NK-92 (cell line): Measurements from ENCODE around the gene CHRNB1.

ENCODE experiments used
- DNase-seq: peaks from one replicate; lab custom pipeline; 2025; ENCODE audit not compliant: unreplicated experiment; lab: John Stamatoyannopoulos, UW

CHRNB1 gene

GRCh38 chr17:7444682-7445618, at the start of gene CHRNB1:
Gene CHRNB1, plus strand, starts transcription at chr17:7445061. Its CDS starts 67 bp downstream, at chr17:7445128.
- DNase-seq: no peak

GRCh38 chr17:7396147-7396546, 48.7 kb upstream of the CHRNB1 start:
- no peak for DNase-seq

GRCh38 chr17:7398612-7399011, 46.2 kb upstream of the CHRNB1 start:
- no peak for DNase-seq

- DNase-seq: no peak
These were observed 41.7 kb upstream of the CHRNB1 start for GRCh38 chr17:7403043-7403726.

GRCh38 chr17:7403727-7403976, 41.2 kb upstream of the CHRNB1 start:
- DNase-seq: no peak

- peak; percentile 95 for DNase-seq
These were observed 40.7 kb upstream of the CHRNB1 start, which contains the start of gene TMEM256 for GRCh38 chr17:7403977-7404736. Gene TMEM256, minus strand, starts transcription at chr17:7404097. Its CDS starts 13 bp downstream, at chr17:7404084.

- no peak for DNase-seq
These were observed 40.0 kb upstream of the CHRNB1 start for GRCh38 chr17:7404737-7405349.

- no peak for DNase-seq
These were observed 39.3 kb upstream of the CHRNB1 start for GRCh38 chr17:7405350-7406234.

- no peak for DNase-seq
These were observed 38.5 kb upstream of the CHRNB1 start for GRCh38 chr17:7406235-7406825.

GRCh38 chr17:7407082-7407481, 37.8 kb upstream of the CHRNB1 start:
- no peak for DNase-seq

GRCh38 chr17:7407485-7408251, 37.2 kb upstream of the CHRNB1 start, which contains the start of gene NLGN2:
Gene NLGN2, plus strand, starts transcription at chr17:7407845. Its CDS starts 411 bp downstream, at chr17:7408256.
- no peak for DNase-seq

- DNase-seq: no peak
These were observed 36.6 kb upstream of the CHRNB1 start for GRCh38 chr17:7408252-7408727.

- DNase-seq: no peak
These were observed 36.0 kb upstream of the CHRNB1 start for GRCh38 chr17:7408863-7409262.

GRCh38 chr17:7409716-7410115, 35.1 kb upstream of the CHRNB1 start:
- DNase-seq: no peak

GRCh38 chr17:7410634-7411426, 34.0 kb upstream of the CHRNB1 start:
- no peak for DNase-seq

- no peak for DNase-seq
These were observed 33.5 kb upstream of the CHRNB1 start for GRCh38 chr17:7411427-7411750.

GRCh38 chr17:7413346-7413985, 31.4 kb upstream of the CHRNB1 start:
- DNase-seq: no peak

GRCh38 chr17:7414837-7415236, 30.0 kb upstream of the CHRNB1 start:
- no peak for DNase-seq
